GM21825 (cell line): Measurements from ENCODE around the gene NMNAT2.

ENCODE experiments used
- ATAC-seq: cut with Tn5 transposase; IDR thresholded peaks from one replicate; pipeline ENCODE4 v1.9.1; 2021; ENCODE audit warnings: mild to moderate bottlenecking, moderate library complexity; ENCODE audit not compliant: unreplicated experiment

Gene NMNAT2

DNA sequence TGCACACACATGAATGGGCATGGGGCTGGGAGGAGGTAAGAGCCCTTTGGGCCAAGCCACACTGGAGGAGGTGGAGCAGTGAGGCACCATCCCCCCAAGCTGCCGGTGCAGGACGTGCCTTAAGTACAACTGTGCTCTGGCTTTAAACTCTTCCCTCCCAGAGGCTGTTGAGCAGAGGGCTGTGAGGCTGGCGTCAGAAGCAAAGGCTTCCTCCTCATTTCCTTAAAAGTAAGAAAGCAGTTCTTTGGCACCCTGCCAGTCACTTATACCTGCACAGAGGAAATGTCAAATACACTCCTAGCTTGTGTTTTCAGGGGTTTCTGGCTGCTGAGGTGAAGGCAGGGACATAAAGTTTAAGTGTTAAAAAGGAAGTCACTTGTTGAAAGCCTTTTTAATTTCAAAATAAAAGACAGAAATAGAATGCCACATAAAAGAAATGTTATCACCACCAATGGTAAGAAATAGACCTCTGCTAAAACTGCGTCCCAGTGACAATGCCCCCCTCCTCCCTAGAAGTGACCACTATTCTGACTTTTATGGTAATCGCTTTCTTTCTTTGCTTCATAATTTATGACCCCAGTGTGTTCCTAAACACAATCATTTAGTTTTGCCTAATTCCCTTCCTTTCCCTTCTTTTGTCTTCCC, 199.1 kb downstream of the NMNAT2 start:
- no peak for ATAC-seq

DNA sequence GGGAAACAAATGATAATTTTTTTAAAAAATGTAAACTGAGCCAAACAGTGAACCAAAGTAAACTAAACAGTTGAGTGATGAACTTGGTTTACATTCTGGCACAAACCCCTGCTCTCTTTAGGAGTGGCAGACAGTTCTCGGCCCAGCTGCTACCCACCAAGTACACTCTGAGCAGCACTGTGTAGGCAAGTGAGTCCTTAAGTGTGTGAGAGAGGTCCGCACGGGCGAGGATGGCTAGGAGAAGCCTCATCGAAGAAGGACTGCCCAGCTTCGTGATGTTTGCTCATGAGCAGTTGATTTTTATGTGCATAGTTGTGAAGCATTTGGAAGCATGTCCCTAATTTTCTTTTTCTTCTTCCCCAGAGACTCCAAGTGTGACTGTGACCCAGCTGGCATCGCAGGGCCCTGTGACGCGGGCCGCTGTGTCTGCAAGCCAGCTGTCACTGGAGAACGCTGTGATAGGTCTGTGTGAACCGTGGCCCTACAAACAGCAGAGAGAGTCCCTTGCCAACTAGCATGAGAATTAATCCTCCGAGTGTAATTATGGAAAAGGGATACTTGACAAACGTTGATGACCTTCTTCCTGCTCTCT, 200.1 kb downstream of the NMNAT2 start:
- no peak for ATAC-seq

DNA sequence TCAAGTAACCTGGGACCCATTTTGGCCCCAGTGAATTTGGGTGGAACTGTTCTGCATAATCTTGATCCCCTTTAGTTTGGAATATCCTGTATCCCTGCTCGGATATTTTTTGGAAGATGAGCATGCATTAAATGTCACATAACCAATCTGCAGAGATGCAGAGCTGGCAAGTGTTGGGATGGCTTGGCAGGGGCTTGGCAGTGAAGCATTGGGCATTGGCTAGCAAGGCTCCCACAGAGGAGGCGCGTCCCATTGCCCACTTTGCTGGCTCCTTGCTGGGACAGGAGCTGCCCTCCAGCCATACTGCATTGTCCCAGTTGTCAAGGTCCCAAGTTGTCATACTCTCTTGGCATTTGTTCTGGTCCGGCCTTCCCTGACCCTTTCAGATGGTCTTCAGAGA, 202.2 kb downstream of the NMNAT2 start:
- ATAC-seq: no peak

DNA sequence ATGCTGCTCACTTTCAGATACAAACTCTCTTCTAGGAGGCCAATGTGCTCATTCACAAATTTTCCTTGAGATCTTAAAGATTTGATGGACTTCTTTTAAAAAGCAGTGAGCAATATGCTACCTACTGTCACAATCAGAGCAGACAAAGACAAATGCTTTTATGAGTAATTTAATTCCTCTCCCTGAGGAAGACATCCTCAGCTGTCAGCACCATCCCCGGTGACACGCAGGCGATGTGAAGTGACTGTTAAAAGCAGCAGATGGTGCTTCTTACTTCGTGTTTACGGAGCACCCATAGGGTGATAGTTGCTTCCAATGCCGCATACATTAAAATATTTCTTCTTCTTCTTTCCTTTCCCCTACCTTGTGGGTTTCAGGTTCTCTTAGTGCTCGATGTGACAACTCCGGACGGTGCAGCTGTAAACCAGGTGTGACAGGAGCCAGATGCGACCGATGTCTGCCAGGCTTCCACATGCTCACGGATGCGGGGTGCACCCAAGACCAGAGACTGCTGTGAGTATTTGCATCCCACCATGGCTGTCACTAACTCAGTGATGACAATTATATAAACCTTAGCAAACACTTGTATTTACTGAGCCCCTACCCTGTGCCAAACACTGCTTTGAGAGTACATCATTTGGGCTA, 203.0 kb downstream of the NMNAT2 start:
- no peak for ATAC-seq

DNA sequence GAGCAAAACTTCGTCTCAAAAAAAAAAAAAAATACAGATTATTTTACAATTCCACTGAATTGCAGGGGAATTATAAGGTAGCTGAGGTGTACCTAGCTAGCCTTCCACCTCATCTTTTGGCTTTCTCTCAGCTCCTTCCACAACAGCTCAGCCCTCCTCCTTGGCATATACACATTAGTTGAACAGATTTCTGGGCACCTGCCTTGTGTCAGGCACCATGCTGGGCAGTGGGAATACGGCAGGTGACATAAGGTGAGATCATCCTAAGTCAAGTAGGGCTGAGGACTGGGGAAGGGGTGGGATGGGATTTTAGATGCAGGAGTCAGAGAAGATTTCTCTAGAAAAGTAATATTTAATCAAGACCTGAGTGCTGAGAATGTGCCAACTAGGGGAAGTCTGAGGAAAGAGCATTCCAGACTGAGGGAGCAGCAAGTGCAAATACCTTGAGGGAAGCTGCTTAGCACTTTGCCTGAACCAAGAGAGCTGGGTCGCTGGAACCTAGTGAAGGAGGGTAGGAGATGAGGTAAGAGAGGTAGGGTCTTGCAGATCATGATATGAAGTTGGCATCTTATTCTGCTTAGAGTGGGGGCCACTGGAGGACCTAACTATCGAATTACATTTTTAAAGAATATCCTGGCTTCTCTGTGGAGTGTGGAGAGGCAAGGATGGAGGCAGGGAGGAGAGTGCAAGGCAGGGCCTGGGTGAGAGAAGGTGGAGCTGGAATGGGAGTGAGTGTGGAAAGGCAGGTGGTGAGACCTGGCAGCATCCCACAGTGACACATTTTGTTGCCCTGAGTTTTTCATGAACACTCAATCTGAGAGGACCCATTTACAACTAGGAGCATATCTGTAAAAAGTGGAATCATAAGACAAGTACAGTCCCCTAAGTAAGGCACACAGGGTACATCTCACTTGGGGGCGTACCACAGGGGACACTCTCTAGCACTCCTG, 203.9 kb downstream of the NMNAT2 start:
- no peak for ATAC-seq

DNA sequence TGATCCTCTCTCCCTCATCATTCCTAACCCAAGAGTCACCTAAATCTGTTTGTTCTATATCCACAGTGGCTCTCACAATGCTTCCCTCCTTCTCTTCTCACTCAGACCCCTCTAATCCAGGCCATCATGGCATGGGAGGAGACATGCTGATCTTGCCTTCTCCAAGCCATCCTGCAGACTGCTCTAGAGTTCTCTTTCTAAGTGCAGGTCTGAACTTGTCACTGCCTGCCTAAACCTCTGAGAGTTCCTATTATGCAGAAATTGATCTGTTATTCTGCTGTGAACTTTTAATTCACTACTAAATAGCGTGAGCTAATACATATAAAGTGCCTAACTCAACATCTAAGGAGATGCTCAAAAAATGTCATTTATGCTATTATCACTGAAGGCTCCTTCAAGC, 205.3 kb downstream of the NMNAT2 start:
- no peak for ATAC-seq

DNA sequence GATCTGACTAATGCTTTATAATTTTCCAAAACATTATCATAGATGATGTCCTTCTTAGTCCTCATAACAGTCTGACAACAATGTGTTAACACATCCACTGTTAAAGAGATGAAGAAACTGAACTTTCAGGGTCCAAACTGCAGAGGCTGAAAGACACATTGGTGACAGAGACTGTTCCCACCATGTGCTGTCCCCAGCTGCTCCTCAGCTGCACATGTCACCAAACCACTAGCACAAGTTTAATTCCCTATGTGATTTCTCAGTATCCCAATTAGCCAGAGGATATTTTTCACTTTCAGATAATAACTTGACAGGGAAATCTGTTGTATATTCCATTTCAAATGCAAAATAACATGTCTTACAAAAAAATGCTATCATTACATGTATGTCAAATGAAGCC, 207.5 kb downstream of the NMNAT2 start:
- ATAC-seq: no peak

DNA sequence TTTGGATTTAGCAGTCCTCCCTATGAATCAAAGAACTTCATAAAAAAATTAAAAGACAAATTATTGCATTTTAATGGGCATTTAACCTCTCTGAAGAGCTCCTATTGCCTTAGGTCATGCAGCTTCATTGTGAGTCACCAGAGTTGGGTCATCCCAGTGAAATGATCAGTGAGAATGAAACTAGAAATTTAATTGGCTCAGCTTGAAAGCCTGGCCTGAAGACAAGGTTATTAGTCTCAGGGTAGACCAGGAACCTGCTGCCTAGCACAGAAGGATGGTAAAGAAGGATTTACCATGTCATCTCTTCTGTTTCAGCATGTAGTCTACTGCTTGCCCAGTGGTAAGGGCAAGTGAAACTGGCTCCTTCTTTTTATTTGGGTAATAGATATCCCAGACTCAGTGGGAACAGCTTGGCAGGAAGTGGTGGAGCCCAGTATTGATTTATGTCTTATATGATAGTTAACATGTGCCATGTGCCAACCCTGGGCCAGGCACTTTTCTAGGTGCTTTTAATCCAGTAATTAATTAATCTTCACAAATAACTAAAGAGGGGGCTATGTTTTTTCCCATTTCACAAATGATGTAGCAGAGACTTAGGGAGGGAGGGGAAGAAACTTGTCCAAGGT, 208.5 kb downstream of the NMNAT2 start:
- ATAC-seq: peak; percentile 61

DNA sequence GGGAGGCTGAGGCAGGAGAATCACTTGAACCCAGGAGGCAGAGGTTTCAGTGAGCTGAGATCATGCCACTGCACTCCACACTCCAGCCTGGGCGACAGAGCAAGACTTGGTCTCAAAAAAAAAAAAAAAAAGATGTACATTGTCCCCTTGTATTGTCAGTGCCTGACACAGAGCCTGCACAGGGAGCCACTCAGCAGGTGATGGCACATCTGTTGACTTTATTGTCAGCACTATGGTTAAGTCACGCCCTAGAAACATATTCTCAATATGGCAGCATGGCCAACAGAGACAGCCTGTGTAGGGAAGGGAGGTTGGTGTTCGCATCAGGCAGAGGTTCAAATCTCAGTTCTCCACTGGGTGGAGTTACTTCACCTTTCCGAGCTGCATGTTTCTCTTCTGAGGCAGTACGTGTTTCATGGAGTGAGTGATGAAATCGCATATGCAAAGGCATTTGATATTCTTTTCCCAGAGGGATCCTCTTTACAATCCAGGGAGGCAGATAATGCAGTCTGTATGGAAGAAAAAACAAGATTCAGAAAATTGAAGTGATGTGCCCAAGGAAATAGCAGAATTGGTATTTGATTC, 211.6 kb downstream of the NMNAT2 start:
- ATAC-seq: no peak

DNA sequence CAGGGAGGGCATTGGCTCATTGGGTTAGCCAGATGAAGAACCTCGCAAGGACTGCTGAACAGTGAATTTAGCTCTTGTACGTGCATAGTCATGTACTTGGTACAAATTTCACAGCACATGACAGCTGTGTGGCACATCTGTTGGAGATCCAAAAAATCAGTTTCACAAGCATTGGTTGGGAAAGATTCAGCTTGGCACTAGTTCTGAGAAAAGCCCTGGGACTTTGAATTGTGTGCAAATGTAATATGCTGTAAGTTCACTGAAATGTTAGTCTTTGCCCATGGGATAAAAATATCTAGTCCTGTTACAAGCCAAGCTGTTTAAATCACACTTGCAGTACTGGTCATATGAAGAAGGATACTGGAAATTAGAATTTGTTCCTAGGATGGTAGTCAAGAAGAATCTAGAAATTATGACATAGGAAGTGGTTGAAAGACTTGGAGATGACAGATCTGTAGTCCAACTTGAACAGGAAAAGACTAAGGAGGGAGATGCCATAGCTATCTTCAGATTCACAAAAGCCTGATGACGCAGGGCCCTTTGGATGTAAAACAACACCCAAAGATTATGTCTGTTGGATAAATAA, 212.9 kb downstream of the NMNAT2 start:
- no peak for ATAC-seq

DNA sequence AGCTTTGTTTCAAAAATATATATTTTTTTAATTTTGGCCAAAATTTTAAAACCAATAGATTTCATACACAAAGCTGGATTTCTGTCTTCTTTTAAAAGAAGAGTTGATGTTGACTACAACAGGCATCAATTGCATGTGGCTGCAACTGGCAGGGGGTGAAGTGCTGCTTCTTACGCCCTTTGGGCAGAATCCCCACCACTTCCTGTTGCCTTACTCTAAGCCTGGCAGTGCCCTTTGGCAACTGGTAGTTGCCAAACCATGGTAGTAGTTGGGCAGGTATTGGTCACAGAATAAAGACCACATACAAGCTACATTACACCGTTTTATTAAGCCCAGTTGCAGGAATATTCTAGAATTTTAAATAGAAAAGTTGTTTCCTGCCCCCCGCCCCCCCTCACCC, 215.1 kb downstream of the NMNAT2 start:
- ATAC-seq: no peak

DNA sequence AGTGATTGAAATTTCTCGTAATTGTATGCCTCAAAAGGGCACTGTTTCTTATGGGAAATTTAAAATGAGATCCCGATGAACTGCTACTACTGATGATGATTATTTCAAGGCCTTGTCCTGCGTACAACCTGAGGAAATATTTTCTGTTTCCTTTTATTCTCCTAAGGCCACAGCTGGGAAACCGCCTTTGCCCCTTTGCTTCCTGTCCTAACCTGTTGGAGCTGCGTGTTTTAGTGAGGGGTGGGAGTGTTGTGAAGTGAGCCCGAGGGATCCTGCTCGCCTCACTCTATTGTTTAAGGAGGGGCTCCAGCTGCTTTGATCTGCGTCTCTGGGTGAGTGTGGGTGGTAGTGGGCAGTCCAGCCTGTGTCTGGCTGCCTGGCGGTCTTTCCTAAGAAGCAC, 217.7 kb downstream of the NMNAT2 start:
- ATAC-seq: no peak

DNA sequence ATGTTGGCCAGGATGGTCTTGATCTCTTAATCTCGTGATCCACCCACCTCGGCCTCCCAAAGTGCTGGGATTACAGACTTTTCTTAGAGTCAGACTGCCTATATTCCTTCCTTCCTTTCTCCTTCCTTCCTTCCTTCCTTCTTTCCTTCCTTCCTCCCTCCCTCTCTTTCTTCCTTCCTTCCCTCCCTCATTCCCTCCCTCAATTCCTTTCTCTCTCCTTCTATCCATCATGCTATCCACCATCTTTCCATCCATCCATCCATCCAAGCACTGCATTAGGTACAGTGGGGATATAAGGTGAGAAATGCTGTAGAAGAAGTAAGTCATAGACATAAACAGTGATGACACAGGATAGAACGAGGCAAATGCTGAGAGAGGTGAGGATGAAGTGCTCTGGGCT, 218.9 kb downstream of the NMNAT2 start:
- ATAC-seq: no peak

DNA sequence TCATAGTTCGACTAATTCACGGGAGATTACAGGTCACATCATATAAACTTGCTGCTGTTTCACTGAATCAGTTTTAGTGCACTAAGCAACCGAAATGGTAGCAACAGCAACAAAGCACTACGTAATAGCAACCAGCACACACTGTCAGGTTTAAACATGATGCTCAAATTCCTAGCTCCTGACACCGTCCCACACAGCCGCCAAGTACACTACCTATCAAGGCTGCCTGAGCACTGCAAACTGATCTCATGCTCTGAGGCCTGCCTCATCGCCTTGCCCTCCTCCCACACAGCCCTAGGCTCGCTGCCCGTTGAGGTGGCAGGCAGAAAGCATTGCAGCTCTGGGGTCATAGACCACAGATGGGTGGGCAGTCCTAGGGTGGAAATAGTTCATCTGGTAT, 219.7 kb downstream of the NMNAT2 start:
- ATAC-seq: no peak
